ENCODE measurements around the gene LIMD2.

DNA sequence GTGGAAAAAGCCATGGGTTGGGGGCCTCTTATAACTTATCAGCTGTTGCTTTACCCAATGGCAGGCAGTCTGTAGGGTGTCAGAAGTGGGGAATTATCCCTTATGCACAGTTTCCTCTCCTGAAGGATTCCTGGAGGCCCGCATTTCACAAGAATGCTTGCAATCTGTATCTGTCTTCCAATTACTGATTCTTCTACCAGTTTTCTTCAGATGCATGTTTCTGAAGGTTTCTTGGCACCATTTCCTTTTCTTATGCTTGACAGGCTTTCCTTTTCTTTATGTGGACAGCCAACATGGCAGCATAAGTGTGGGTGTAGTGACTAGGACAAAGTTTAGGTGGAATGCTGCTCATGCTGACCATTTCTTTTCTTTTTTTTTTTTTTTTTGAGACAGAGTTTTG lies 41.6 kb downstream of the LIMD2 start:
- TF ChIP-seq, protein P1, sequence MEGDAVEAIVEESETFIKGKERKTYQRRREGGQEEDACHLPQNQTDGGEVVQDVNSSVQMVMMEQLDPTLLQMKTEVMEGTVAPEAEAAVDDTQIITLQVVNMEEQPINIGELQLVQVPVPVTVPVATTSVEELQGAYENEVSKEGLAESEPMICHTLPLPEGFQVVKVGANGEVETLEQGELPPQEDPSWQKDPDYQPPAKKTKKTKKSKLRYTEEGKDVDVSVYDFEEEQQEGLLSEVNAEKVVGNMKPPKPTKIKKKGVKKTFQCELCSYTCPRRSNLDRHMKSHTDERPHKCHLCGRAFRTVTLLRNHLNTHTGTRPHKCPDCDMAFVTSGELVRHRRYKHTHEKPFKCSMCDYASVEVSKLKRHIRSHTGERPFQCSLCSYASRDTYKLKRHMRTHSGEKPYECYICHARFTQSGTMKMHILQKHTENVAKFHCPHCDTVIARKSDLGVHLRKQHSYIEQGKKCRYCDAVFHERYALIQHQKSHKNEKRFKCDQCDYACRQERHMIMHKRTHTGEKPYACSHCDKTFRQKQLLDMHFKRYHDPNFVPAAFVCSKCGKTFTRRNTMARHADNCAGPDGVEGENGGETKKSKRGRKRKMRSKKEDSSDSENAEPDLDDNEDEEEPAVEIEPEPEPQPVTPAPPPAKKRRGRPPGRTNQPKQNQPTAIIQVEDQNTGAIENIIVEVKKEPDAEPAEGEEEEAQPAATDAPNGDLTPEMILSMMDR (IDR thresholded peaks at IDR 0.05), result no peak
- TF ChIP-seq EP300 (IDR thresholded peaks at IDR 0.05), result no peak
- TF ChIP-seq POLR2AphosphoS5 (IDR thresholded peaks at IDR 0.05), result no peak
